ENCODE data around the gene PPARG.

DNA sequence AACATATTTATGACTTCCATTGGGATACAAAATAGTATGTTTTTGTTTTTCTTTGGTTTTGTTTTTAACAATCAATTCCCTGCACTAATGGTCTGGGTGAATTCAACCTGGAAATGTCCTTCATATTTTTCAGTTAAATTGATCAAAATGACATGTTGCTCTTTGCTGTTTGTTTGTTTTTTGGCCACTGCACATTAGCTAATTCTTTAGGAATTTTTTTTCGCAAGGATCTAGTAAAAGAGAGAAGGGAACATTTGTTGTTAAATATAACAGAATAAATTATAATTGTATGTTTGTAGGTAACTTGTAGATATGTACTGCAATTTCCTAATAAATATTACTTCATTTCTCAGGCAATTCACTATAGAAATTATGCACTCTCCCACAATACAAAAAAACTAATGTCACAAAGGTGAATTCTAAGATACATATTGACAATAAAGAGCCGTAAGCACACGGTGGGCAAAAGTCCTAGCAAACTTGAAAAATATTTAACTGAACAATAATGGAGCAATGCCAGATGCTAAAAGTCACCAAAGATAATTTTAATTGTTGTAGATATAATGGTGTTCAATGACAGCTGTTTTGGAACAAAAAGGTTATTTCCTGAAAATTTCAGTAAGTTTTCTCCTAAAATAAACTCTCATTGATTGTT lies 21.4 kb upstream of the PPARG start:
- TF ChIP-seq, protein P1, sequence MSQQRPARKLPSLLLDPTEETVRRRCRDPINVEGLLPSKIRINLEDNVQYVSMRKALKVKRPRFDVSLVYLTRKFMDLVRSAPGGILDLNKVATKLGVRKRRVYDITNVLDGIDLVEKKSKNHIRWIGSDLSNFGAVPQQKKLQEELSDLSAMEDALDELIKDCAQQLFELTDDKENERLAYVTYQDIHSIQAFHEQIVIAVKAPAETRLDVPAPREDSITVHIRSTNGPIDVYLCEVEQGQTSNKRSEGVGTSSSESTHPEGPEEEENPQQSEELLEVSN (IDR thresholded peaks at IDR 0.05), result no peak
- TF ChIP-seq SP1 (IDR thresholded peaks at IDR 0.05; ENCODE audit: low read depth, low read length) (no peak), JUND (IDR thresholded peaks at IDR 0.05; ENCODE audit: low read length) (no peak), GTF2F1 (IDR thresholded peaks at IDR 0.05; ENCODE audit: borderline replicate concordance, low read depth, low read length) (no peak), CHD2 (IDR thresholded peaks at IDR 0.05; ENCODE audit: low read length) (no peak), RBBP5 (IDR thresholded peaks at IDR 0.05; ENCODE audit: borderline replicate concordance, low read depth, low read length) (no peak)
- TF ChIP-seq, protein P2, sequence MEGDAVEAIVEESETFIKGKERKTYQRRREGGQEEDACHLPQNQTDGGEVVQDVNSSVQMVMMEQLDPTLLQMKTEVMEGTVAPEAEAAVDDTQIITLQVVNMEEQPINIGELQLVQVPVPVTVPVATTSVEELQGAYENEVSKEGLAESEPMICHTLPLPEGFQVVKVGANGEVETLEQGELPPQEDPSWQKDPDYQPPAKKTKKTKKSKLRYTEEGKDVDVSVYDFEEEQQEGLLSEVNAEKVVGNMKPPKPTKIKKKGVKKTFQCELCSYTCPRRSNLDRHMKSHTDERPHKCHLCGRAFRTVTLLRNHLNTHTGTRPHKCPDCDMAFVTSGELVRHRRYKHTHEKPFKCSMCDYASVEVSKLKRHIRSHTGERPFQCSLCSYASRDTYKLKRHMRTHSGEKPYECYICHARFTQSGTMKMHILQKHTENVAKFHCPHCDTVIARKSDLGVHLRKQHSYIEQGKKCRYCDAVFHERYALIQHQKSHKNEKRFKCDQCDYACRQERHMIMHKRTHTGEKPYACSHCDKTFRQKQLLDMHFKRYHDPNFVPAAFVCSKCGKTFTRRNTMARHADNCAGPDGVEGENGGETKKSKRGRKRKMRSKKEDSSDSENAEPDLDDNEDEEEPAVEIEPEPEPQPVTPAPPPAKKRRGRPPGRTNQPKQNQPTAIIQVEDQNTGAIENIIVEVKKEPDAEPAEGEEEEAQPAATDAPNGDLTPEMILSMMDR (IDR thresholded peaks at IDR 0.05; ENCODE audit: control extremely low read depth in 1 of 3, insufficient read depth in 1 of 3, low read depth in 1 of 3, low read length in 3 of 3), result no peak
- TF ChIP-seq, protein P3, sequence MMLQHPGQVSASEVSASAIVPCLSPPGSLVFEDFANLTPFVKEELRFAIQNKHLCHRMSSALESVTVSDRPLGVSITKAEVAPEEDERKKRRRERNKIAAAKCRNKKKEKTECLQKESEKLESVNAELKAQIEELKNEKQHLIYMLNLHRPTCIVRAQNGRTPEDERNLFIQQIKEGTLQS (IDR thresholded peaks at IDR 0.05; ENCODE audit: insufficient read depth, low read depth, low read length), result no peak
